ENCODE results near the gene CCL13.

Gene CCL13

DNA sequence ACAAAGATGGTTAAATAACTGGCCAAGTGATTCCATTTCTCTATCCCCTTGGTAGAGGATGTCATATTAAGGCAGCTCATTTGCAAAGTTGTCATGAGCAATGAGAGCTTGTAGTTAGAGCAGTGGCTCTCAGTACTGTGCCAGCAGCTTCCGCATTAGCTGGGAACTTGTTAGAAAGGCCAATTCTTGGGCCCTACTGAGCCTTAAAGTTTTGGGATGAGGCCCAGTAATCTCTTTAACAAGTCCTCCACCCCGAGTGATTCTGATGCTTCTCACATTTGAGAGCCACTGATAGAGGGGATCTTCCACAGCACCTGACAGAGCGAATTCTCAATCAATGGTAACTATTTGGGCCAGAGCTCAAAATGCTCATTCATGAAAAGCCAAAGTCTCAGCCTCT, 26.9 kb downstream of the CCL13 start:
- in situ Hi-C loops (cut with MboI; ENCODE audit: low sequenced_read_pairs) = no loop called here

DNA sequence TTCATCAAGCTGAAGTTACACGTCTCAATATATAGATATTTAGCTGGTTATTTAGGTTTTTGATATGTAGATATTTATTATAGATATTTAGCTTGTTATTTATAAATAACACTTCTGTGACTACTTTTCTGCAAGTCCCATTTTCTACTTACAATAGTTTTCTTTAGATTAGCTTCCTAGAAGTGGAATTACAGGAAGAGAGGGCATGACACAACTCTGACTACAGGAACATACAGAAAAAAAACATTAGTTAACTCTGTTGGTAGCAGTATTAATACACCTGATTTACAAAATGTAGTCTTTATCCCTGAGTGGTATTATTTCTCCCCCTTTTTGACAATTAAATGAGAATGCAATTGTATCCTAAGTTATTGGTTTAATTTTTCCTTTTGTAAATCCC, 28.0 kb downstream of the CCL13 start:
- in situ Hi-C loops (cut with MboI; ENCODE audit: low sequenced_read_pairs) = no loop called here

DNA sequence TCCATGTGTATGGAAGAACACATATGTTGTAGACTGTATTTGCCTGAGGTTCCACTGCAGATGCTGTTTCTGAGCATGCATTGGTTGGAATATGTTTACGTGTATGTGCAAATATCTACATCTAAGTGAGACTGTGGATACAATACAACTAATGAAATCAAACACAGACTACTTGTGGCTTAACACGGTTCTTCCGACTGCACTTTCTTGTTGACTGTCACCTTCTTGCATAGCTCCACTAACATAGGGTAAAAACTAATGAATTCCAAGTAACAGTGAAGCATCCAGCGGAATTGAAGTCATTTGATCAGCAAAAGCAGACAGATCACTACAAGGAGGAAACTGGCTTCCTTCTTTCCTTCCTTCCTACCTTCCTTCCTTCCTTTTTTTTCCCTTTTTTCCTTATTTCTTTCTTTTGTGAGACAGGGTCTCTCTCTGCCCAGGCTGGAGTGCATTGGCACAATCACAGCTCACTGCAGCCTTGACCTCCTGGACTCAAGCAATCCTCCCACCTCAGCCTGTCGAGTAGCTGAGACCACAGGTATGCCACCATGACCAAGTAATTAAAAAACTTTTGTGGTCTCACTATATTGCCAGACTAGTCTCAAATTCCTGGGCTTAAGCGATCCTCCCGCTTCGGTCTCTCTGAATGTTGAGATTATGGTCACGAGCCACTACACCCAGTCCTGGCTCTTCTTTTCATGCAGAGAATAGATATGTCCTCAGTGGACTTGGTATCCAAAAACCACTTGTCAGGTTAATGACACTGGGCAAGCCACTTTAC, 28.7 kb downstream of the CCL13 start:
- in situ Hi-C loops (cut with MboI; ENCODE audit: low sequenced_read_pairs) = no loop called here

GRCh38 chr17:34386343-34386696, 30.0 kb downstream of the CCL13 start:
- in situ Hi-C loops (cut with MboI; ENCODE audit: low sequenced_read_pairs) = no loop called here

DNA sequence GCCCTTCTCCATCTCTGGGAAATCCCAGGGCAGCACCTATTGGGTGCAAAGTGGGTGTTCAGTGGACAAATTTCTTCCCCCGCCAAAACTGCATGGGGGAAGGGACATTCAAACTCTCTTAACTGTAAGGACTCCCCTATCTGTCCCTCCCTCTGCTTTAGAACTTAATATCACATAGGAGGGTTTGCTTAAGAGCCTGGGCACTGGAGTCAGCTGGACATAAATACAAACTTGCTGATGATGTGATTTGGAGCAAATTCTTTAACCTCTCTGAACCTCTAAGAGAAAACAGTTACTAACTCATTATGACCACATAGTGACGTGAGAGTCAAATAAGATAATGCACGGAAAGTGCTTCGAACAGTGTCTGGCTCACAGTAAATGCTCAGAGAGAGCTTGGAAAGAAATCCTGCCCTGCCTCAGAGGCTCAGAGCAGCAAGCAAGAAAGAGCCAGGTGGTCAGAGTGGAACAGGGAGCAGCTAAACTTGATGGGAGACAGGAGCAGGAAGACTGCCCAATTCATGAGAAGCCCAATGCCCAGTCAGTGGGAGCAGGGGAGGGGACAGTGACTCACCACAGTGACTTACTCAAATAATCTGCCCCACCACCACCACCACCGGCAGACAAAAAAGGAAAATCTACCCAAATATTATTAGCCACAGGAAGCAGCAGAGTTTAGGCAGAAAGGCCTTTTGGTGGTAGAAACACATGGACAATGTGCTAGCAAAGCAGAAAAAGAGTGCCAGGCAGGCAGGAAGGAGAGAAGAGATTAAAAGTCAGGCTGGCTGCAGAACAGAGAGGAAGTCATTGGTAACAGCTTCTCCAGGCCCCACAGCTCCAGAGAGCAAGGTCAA, 30.6 kb downstream of the CCL13 start:
- in situ Hi-C loops (cut with MboI; ENCODE audit: low sequenced_read_pairs) = no loop called here

- in situ Hi-C loops (cut with MboI; ENCODE audit: low sequenced_read_pairs) = no loop called here
Measured at GRCh38 chr17:34387566-34387965, 31.3 kb downstream of the CCL13 start.

DNA sequence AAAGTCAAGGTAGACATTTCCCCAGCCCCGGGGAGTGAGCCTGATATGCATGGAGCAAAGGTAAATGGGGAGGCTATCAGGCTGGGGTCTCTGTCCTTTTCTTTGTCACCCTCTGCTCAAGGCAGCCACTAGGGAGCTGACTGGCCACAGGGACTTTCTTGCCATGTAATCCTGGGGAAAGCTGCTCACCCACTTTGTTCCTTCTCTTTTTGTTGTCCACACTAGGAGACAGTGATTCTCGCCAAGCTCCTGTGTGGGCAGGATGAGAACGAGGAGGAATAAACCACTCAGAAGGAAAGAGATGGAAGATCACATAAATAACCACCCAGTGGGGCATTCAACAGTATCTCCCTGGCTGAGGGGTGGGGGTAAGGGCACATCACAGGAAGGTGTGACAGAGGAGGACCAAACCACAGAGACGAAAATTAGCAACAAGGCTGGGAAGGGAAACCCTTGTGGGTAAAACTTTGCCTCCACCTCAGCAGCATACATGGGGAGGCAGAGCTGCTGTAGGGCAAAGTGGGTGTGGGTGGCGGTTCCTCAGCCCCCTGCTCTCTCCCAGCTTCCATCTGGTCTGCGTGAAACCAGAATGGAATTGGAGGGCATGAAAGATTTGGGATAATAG, 33.0 kb downstream of the CCL13 start:
- in situ Hi-C loops (cut with MboI; ENCODE audit: low sequenced_read_pairs) = no loop called here

DNA sequence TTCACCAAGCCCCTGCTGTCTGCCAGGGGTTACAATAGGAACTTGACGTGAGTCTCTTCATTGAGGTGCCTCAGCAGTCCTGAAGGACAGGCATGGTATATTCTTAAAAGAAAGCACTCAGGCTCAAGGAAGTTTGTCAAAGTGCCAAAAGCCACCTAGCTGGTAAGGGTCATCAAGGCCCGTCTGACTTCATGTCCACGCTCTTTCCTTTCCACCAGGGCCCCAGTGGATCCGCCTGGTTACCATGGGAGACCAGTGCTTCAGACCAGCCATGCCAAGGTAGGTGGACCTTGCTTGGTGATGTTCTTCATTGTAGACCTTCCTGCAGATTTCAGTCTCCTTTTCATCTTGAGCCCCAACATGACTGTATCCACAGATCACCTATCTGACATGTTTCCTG, 34.4 kb downstream of the CCL13 start:
- in situ Hi-C loops (cut with MboI; ENCODE audit: low sequenced_read_pairs) = no loop called here

- in situ Hi-C loops (cut with MboI; ENCODE audit: low sequenced_read_pairs) = no loop called here
Measured at GRCh38 chr17:34391241-34391640, 35.0 kb downstream of the CCL13 start.

DNA sequence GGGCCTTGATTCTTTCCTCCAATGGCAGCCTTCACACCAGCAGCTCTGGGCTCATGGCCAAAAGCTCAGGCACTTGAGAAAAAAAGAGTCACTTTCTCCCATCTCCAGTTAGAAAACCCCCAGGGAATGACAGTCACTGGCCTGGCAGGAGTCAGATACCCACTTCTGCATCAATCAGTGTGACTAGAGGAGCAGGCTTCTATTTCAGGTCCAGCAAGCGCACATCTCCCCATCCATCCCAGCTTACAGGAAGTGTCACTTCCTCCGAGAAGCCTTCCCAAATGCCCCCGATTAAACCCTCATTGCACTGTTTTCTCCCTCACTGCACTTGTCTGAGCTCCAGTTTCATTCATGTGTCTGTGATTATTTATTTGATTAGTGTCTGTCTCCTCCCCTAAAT, 37.1 kb downstream of the CCL13 start:
- in situ Hi-C loops (cut with MboI; ENCODE audit: low sequenced_read_pairs) = no loop called here

- in situ Hi-C loops (cut with MboI; ENCODE audit: low sequenced_read_pairs) = no loop called here
Measured at GRCh38 chr17:34397265-34397664, 41.0 kb downstream of the CCL13 start.

- in situ Hi-C loops (cut with MboI; ENCODE audit: low sequenced_read_pairs) = no loop called here
Measured at GRCh38 chr17:34398990-34399389, 42.7 kb downstream of the CCL13 start.

- in situ Hi-C loops (cut with MboI; ENCODE audit: low sequenced_read_pairs) = no loop called here
Measured at GRCh38 chr17:34399725-34400124, 43.4 kb downstream of the CCL13 start.

DNA sequence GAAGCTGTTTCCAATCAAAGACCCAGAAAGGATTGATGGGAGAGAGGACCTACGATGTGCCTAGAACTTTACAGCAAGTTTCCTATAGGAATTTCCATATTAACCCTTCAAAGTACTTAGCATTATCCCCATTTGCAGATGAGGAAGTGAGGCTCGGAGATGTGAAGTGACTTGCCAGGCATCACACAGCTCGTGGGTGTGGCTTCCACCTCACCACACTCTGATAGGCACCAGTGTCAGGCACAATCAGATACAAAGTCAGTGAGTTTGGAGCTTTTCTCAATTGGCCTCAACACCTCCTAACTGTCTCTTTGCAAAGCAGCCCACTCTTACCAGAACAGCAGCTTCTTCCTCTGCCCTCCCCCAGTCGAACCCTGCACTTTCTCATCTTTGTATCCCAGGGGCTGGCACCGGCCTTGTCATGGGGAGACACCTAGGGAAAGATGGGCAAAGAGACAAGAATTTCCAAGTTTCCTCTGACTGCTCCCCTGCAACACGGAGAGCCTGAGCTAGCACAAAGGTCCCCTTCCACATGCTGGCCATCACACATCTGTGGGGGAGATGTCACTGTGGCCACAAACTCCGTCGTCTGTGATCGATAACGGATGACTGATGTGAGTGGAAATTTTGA, 44.1 kb downstream of the CCL13 start:
- in situ Hi-C loops (cut with MboI; ENCODE audit: low sequenced_read_pairs) = no loop called here

- in situ Hi-C loops (cut with MboI; ENCODE audit: low sequenced_read_pairs) = no loop called here
Measured at GRCh38 chr17:34401165-34401564, 44.9 kb downstream of the CCL13 start.

DNA sequence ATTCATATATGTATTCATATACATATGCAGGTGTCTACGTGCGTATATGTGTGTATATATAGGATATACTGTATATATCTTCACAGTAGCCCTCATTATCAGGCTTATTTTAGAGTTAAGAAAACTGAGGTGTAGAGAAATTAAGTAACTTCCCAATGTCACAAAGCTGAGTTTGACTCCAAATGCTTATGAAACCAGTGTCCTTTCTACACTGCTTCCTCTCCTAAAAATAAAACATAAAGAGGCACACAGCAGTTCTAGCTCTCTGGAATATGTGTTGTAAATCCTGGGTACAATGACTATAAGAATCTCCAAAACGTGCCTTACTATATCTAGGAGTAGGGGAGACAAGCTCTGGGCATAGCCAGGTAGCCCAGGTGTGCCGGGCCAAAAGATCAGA, 46.7 kb downstream of the CCL13 start:
- in situ Hi-C loops (cut with MboI; ENCODE audit: low sequenced_read_pairs) = no loop called here

GRCh38 chr17:34406226-34406625, 49.9 kb downstream of the CCL13 start:
- in situ Hi-C loops (cut with MboI; ENCODE audit: low sequenced_read_pairs) = no loop called here
